ENCODE measurements around the gene FSTL5.

- TF ChIP-seq, protein P1, sequence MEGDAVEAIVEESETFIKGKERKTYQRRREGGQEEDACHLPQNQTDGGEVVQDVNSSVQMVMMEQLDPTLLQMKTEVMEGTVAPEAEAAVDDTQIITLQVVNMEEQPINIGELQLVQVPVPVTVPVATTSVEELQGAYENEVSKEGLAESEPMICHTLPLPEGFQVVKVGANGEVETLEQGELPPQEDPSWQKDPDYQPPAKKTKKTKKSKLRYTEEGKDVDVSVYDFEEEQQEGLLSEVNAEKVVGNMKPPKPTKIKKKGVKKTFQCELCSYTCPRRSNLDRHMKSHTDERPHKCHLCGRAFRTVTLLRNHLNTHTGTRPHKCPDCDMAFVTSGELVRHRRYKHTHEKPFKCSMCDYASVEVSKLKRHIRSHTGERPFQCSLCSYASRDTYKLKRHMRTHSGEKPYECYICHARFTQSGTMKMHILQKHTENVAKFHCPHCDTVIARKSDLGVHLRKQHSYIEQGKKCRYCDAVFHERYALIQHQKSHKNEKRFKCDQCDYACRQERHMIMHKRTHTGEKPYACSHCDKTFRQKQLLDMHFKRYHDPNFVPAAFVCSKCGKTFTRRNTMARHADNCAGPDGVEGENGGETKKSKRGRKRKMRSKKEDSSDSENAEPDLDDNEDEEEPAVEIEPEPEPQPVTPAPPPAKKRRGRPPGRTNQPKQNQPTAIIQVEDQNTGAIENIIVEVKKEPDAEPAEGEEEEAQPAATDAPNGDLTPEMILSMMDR (IDR thresholded peaks at IDR 0.05) = no peak
- TF ChIP-seq ZFX (IDR thresholded peaks at IDR 0.05; ENCODE audit: borderline replicate concordance) = no peak
Observed at GRCh38 chr4:161988946-161989345, 174.9 kb downstream of the FSTL5 start.
